ENCODE measurements around the gene MMP15.

DNA sequence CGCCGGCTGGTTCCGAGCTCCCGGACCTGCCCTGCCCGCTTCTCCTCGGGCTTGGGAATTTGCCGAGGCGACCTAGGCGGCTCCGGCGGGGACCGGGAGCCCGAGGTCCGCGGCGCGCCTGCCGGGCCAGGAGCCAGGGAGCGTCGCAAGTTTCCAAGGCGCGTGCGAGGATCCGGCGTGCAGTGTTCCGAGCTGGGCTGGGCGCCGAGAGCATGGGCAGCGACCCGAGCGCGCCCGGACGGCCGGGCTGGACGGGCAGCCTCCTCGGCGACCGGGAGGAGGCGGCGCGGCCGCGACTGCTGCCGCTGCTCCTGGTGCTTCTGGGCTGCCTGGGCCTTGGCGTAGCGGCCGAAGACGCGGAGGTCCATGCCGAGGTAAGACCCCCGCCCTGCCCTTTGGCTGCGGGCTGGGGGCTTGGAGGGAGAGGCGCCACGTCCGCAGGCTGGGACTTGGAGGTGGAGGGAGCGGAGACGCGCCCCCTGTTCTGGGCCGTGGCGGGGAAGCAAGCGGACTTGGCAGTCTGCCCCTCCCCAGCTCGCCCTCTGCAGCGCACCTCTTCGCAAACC, 668 bp downstream of the MMP15 start:
- TF ChIP-seq, protein P1, sequence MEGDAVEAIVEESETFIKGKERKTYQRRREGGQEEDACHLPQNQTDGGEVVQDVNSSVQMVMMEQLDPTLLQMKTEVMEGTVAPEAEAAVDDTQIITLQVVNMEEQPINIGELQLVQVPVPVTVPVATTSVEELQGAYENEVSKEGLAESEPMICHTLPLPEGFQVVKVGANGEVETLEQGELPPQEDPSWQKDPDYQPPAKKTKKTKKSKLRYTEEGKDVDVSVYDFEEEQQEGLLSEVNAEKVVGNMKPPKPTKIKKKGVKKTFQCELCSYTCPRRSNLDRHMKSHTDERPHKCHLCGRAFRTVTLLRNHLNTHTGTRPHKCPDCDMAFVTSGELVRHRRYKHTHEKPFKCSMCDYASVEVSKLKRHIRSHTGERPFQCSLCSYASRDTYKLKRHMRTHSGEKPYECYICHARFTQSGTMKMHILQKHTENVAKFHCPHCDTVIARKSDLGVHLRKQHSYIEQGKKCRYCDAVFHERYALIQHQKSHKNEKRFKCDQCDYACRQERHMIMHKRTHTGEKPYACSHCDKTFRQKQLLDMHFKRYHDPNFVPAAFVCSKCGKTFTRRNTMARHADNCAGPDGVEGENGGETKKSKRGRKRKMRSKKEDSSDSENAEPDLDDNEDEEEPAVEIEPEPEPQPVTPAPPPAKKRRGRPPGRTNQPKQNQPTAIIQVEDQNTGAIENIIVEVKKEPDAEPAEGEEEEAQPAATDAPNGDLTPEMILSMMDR (IDR thresholded peaks at IDR 0.05) = peak in 1 of 4 experiments; percentile 11
- no peak for TF ChIP-seq POLR2A (IDR thresholded peaks at IDR 0.05)

All from uterus (tissue), 2 donors.